DMS53 (cell line): Measurements from ENCODE around the gene SBK1.
A peak's percentile ranks its signal among the peaks of the same experiment; 100 is the strongest.
"Not testable (repeated sequence)": the region's sequence is repeated elsewhere in the genome, so short reads cannot be mapped to it uniquely, and the experiment has no call there.

Source experiments
- DNase-seq: peaks from one replicate; lab custom pipeline; 2025; lab: John Stamatoyannopoulos, UW

SBK1 gene

DNA sequence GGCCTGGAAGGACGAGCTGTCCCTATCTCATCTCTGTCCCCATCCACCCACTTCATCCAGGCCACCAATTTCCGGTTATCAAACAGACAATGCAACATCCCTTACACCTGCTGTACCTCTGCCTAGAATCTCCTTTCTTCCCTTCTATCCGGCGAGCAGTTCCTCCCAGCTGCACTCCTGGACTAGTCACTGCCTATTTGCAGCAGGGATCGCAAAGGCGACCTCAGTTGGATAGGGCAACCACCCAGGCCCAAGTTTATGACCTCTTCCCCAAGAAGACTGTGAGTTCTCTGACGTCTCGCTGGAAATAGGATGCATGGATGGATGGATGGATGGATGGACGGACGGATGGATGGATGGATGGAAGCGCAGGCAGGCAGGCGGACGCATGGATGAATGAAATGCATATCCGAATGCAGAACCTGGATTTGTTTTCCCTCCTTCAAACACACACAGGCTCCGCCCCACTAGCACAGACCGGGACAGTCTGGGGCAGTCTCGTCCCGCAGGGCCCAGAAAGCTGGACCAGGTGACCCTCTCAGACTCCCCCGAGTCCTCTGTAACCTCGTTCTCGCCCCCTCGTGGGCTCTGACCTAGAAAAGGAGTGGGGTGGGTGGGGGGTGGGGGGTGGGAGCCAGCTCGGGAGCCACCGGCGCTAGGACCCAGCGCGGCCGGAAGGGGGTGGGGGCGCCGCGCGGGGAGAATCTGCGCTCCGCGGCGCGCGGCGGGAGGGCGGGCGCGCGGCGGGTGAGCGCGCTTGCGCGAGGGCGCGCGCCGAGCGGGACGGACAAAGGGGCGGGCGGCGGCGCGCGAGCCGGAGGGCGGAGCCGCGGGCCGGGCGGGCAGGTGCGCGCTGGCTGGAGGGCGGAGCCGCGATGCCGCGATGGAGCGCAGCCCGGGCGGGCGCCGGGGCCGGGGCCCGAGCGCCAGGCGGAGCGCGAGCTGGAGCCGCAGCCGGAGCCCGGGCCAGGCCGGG, at the start of gene SBK1:
SBK1 (plus strand) TSS at position 875 of the 976 bp plus-strand sequence. CDS start 24,867 bp downstream, outside the sequence.
- peak; percentile 93 for DNase-seq

DNA sequence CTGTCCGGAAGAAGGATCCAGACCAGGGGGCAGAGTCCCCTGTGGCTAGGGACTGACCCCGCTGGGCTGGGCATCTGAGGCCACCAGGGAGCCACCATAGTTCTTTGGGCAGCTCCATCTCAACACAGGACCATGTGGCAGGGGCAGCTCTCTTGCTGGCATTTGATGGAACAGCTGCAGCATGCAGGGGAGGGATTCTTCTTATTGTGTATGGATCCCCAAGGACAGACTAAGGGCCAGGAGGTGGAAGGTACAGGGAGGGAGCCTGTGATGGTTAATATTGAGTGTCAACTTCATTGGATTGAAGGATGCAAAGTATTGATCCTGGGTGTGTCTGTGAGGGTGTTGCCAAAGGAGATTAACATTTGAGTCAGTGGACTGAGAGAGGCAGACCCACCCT, 42.8 kb upstream of the SBK1 start:
- DNase-seq = not testable (repeated sequence)

DNA sequence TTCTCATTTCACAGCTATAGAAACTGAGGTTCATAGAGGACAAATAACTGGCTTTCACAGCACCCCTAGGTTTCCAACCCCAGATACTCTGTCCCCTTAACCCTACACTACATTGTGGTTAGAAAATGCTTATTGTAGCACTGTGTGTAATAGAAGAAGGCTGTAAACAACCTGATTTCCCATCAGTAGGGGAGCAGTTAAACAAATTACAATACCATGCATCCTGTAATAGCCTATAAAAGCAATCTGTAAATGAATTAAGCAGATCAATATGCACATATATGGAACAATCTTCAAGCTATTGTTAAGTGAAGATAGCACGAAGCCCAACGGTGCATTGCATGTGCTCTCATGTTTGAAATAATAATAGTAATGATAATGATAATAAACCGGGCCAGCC, 41.3 kb upstream of the SBK1 start:
- DNase-seq = no peak

DNA sequence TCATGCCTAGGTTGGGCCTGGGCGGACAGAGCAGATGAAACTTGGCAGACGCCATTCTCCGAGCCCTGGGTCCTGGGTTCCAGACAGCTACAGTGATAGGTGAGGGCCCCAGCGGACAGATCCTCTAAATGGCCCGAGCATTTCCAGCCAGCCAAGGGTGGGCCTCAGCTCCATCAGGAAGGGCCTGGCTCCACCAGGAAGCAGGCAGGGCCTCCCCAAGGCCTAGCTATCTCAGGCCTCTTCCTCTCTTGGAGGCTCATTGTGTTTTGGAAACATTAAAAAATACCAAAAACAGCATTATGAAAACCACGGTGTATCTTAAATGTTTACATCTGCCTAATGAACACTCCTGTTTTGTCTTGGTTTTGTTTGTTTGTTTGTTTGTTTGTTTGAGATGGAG, 38.2 kb upstream of the SBK1 start:
- DNase-seq = no peak

DNA sequence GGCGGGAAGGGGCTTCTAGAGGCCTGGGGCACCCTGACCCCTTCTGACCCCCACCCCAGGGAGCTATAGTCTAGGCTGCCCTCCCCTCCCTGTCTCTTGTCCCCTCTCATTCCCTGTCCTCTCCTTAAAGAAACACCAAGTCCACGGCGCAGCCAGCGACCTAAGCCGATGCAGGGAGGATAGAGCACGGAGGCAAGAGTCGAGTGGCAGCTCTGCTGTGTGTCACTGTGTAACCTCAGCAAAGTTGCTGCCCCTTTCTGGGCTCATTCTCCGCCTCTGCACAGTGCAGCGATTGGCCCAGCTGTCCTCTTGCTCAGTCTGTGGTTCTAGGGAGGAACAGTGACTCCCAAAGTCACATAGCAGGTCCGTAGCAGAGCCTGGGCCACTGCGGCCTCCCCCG, 36.5 kb upstream of the SBK1 start:
- no peak for DNase-seq

DNA sequence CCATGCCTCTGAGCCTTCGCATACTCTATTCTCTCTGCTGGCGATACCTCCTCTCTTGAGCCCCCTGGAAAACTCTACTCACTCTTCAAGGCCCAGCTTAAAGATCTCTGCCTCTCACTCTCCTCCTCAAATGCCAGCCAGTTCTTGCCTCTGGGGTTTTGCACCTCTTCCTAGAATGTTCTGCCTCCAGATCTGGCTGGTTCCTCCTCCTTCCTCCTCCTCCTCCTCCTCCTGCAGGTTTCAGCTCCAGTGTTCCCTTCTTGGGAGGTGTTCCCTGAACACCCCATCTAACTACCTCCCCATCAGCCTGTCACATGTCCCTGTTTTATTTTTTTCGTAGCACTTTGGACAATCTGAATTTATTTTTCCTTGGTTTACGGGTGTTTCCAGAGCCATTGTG, 35.1 kb upstream of the SBK1 start:
- DNase-seq = no peak

DNA sequence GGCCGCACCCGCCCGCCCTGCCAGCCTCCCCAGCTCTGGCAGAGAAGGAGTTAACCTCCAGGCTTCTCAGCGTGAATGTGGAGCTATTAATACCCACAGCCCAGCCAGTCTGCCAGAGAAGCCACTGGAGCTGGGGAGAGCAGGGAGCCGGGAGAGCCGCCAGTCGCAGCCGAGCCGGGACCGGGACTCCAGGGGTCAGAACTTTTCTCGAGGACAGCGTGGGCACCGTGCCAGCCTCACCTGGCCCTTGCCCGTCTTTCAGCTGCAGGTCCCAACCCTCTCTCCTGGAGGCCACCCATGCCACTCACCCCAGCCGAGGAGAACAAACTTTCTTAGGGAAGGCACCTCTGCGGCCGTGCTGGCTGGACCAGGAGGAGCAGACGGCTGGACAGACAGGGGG, 33.8 kb upstream of the SBK1 start:
- DNase-seq = peak; percentile 27

DNA sequence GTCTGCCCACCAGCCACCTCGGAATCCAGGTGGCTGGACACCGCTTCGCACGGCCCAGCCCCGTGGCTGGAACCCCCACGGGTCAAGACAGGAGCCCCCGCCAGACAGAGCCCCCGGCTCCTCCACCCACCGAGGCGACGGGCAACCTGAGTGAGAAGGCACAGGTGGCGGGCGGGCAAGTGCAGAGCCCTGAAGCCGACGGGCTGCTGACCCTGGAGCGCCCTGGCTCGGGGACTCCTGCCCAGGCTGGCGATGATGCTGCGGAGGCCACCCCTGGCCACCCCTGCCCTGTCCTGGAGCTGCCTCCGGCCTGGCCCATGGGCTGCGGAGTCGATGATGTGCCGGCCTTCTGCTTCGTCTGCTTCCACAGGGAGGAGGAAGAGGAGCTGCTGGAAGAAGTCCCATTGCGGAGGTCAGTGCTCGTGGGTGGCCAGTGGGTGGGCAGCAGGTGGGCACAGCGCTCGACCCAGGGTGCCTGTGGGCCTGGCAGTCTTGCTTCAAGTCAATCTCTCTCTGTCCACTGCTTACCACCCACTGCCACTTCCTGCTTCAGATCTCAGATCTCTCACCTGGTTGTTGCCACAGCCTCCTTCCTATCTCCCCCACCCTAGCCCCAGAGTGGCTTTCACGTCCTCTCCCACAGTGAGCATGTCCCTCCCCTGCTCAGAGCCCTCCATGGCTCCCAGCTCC, 33.1 kb upstream of the SBK1 start:
- no peak for DNase-seq

DNA sequence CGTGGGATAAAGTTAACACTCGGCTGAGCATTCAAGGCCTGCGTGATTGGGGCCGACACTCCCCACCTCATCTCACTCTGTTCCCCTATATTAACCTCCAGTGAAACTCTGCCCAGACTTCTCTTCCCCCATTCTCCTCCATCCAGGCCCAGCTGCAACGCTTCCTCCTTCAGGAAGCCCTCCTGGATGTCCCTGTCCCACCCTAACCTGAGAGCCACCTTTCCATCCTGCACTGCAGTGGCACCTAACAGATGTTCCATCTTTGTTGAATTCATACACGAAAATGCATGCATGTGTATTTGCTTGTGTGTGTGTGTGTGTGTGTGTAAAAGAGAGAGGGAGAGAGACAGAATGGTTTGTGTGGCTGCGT, 32.6 kb upstream of the SBK1 start:
- DNase-seq = no peak

DNA sequence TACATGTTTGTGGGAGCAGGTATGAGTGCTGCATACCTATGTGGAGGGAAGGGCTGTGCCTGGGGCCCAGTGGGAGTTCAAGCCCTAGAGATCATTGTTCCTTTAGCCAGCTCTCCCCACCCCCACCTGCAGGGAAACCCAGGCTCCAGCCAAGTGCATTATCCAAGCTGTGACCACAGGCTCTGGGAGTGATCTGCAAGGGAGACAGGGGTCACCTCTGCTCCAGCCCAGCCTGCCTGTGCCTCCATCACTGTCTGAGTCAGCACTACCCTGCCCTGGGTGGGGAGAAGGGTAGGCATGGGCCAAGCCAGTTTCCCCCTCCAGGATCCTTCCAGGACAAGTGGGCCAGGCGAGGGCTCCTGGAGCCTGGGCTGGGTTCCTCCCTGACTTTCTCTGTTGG, 32.1 kb upstream of the SBK1 start:
- DNase-seq = no peak

DNA sequence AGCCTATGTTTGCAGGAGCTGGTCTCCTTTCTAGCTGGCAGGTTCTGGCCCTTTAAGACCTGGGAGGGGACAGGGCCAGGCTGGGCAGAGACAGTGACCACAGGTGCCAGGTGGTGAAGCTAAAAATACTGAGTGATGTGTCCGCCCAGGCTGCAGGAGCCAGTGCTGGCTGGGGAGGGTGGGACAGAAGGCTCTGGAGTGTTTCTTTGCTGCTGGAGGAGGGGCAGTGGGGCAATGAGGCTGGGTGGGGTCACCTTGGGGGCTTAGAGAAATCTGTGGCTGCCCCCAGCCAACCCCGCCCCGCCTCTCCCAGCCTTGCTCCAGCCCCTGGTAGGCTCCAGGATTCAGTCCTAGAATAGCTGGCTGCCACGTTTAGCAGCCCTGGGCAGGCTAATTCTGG, 30.4 kb upstream of the SBK1 start:
- DNase-seq = peak; percentile 26

DNA sequence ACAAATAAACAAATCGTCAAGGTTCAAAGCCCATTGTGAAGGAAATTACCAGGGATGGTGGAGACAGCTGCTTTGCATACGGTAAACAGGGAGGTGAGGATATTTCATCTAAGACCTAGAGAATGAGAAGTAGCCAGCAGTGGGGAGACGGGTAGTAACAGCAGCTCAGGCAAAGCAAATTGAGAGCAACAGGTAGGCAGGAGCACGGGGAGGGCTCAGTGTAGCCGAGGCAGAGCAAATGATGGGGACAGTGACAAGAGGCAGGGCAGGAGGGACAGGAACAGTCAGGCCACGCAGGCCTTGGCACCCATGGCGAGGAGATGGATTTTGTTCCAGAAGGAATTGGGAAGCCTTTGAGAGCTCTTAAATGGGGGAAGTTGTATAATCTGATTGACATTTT, 29.0 kb upstream of the SBK1 start:
- no peak for DNase-seq

DNA sequence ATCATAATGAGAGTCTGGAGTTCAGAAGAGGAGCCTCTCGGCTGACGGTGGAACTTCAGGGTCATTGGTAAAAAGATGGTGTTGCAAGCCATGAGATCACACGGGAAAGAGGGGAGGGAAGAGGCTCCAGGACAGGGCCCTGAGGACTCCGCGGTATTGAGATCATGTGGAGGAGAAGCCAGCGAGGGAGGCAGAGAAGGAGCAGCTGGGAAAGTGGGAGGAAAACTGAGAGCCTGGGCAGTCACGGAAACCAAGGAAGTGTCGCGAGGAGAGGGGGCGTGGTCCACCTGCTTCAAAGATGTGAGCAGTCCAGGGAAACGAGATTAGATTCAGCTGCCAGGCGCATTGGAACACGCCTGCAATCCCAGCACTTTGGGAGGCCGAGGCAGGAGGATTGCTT, 27.7 kb upstream of the SBK1 start:
- DNase-seq = peak; percentile 71

DNA sequence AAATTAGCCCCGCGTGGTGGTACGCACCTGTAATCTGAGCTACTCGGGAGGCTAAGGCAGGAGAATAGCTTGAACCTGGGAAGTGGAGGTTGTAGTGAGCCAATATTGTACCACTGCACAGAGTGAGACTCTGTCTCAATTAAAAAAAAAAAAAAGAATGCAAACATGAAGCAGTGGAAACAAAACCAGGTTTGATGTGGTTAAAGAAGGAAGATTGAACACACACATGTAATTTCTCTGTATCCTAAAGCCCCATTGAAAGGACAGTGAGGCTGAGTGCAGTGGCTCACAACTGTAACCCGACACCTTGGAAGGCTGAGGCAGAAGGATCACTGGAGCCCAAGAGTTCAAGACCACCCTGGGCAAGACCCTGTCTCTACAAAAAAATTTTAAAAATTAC, 26.5 kb upstream of the SBK1 start:
- DNase-seq = no peak

DNA sequence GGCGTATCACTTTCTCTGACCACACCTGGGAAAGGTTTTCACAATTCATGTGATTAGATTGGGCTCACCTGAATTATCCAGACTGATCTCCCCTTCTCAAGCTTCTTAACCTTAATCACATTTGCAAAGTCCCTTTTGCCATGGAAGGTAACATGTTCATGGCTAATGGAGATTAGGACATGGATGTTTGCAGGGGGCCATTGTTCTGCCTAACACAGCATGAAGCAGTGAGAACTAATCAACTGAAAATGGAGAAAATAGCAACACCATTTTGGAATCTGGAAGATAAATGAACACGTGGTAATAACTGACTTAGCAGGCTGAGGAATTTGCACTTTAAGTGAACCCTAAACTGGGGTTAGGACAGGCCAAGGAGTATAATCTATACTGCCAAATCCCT, 25.0 kb upstream of the SBK1 start:
- no peak for DNase-seq

DNA sequence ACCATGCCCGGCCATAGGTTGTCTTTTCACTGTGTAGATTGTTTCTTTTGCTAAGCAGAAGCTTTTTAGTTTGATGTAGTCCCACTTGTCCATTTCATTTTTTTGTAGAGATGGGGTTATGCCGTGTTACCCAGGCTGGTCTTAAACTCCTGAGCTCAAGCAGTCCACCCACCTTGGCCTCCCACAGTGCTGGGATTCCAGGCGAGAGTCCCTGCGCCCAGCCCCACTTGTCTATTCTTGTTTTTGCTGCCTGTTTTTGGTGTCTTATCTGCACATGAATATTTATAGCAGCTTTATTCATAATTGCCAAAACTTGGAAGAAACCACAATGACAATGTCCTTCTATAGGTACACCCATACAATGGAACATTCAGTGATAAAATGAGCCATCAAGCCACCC, 18.8 kb upstream of the SBK1 start:
- DNase-seq = no peak

DNA sequence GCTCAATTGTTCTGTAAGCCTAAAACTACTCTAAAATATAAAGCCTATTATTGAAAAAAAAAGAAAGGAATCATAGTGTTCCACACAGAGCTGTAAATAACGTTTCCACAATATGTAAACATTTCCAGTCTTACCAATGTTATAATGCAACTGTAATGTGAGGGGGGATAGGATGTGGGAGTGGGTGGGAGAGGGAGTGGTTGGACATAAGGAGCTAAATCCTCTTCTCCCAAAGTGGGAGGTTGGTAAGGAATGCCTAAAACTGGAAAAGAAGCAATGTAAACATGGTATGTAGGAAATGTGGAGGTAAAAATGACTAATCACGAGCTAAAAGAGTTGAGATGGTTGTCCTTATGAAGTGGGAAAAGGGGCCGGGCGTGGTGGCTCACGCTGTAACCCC, 17.6 kb upstream of the SBK1 start:
- DNase-seq = no peak

DNA sequence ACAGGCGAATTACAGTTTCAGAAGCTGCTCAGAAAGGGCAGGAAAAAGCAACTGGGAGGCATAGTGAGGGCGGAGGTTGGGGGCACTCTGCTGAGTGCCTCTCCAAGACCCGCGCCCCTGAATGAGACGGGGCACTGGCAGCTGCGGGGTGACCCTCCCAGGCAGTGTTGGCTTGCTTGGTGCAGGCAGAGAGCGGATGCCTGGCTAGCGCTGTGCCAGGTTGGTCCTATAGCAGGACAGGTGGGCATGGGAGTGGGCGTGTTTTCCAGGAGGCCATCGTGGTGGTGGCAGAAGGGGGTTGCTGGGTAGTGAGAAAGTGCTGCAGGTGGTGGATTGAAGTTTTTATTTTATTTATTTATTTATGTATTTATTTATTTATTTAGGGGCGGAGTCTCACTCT, 16.0 kb upstream of the SBK1 start:
- DNase-seq = no peak

DNA sequence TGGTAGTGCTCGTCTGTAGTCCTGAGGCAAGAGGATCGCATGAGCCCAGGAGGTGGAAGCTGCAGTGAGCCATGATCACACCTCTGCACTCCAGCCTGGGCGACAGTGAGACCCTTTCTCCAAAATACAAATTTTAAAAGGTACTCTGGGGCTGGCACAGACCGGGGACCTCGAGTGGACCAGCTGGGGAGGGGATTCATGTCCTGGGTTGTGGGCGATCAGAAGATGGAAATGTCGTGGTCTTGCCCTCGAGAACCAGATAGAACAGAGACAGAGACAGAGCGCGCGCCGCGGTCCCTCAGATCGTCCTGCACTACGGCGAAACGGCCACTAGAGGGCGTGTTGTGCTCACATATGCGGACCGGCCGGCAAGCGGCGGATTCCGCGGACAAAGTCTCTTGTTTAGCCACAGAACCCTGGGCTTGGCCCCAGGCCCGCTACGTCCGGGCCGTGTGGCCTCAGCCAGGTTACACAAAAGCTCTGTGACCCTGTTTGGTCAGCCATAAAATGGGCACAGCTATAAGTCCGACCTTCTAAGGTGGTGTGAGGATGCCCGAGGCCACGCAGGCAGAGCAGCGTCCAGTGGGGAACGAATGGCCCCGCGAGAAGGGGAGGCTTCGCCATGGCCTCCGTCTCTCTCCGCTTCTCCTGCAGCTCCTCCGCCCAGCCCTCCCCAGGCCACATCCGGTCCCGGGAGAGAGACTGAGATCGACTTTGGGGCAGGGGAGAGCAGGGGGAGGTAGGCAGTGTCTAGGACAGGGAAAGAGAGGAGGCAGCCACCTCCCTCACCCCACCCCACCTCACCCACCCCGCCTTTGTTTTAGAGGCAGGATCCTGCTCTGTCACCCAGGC, 14.6 kb upstream of the SBK1 start:
- peak; percentile 87 for DNase-seq

DNA sequence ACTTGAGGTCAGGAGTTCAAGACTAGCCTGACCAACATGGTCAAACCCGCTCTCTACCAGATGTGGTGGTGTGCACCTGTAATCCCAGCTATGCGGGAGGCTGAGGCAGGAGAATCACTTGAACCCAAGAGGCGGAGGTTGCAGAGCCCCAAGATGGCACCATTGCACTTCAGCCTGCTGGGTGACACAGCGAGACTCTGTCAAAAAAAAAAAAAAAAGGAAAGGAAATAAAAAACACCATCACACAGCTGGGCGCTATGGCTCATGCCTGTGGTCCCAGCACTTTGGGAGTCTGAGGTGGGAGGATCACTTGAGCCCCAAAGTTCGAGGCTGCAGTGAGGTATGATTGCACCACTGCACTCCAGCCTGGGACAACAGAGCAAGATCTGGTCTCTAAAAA, 13.3 kb upstream of the SBK1 start:
- DNase-seq = no peak

DNA sequence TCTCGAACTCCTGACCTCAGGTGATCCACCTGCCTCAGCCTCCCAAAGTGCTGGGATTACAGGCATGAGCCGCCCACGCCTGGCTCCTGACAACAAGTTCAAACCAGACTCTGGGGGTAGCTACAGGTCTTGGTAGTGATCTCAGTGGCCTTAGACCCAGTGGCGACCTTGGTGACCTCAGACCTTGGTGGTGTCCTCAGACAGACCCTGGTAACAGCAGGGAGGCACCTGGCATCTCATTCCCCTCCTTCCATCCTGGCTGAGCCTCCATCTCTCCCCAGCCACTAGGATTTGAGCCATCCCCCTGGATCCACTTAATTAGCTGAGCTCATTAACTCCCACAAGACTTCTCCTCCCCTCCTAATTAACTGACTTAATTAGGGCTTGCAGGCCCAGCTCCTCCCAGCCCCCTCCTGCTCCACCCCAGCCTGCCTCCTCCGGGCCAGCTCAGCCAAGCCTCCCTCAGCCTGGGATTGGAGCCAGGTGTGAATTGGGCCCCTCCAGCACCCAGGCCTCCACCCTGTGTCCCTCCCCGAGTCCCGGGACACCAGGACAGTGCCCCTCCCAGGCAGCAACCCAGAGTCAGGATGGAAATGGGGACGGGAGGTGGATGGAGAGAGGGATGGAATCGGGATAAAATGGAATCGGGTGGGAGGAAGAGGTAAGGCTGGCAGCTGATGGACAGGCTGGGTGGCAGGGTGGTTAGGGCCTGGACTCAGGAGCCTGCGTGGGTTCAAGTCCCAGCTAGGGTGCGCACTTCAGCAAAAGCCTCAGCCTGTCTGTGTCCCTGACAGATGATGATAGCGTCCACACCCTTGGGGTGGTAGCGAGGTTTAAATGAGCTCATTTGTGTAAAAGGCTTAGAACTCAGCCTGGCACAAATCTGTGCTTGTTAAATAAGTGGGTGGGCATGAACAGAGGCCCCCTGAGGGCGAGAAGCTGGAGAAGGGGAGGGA, 11.2 kb upstream of the SBK1 start:
- DNase-seq = no peak
